GM18511 (cell line): ENCODE results near the gene MOB3A.

Source experiments
- ATAC-seq: cut with Tn5 transposase; IDR thresholded peaks from one replicate; pipeline ENCODE4 v1.9.1; 2021; ENCODE audit warnings: mild to moderate bottlenecking, moderate library complexity; ENCODE audit not compliant: unreplicated experiment

The MOB3A gene

GRCh38 chr19:2083174-2083854 lies 12.8 kb downstream of the MOB3A start:
- ATAC-seq, result no peak

GRCh38 chr19:2081873-2082810 lies 14.0 kb downstream of the MOB3A start:
- ATAC-seq, result no peak

- ATAC-seq, result no peak
These were observed 15.7 kb downstream of the MOB3A start for GRCh38 chr19:2080336-2080988.

GRCh38 chr19:2079865-2080301 lies 16.2 kb downstream of the MOB3A start:
- no peak for ATAC-seq

GRCh38 chr19:2079076-2079864 lies 16.9 kb downstream of the MOB3A start:
- ATAC-seq, result no peak

- no peak for ATAC-seq
These were observed 18.1 kb downstream of the MOB3A start for GRCh38 chr19:2077833-2078619.

GRCh38 chr19:2077398-2077797 lies 18.7 kb downstream of the MOB3A start:
- ATAC-seq, result no peak

- ATAC-seq, result no peak
These were observed 19.6 kb downstream of the MOB3A start for GRCh38 chr19:2076526-2076944.

GRCh38 chr19:2072757-2073551 lies 23.2 kb downstream of the MOB3A start:
- no peak for ATAC-seq

GRCh38 chr19:2070986-2071673 lies 25.0 kb downstream of the MOB3A start:
- no peak for ATAC-seq

- no peak for ATAC-seq
These were observed 25.7 kb downstream of the MOB3A start for GRCh38 chr19:2070436-2070827.

GRCh38 chr19:2064788-2065524 lies 31.2 kb downstream of the MOB3A start:
- no peak for ATAC-seq

- no peak for ATAC-seq
These were observed 31.7 kb downstream of the MOB3A start for GRCh38 chr19:2064395-2064787.

GRCh38 chr19:2063824-2064223 lies 32.3 kb downstream of the MOB3A start:
- ATAC-seq, result no peak

GRCh38 chr19:2062770-2063169 lies 33.4 kb downstream of the MOB3A start:
- ATAC-seq, result no peak

- no peak for ATAC-seq
These were observed 33.8 kb downstream of the MOB3A start for GRCh38 chr19:2062389-2062729.

GRCh38 chr19:2061495-2062388 lies 34.4 kb downstream of the MOB3A start:
- peak; percentile 88 for ATAC-seq
